ENCODE measurements around the gene HTT-AS. TPM values are rescaled to one million over a fixed set of nuclear protein-coding genes. Genes with fewer than 3 reads are reported as not detected.

Gene HTT-AS
- total RNA-seq, 4 donors from 2014 or later: not detected

DNA sequence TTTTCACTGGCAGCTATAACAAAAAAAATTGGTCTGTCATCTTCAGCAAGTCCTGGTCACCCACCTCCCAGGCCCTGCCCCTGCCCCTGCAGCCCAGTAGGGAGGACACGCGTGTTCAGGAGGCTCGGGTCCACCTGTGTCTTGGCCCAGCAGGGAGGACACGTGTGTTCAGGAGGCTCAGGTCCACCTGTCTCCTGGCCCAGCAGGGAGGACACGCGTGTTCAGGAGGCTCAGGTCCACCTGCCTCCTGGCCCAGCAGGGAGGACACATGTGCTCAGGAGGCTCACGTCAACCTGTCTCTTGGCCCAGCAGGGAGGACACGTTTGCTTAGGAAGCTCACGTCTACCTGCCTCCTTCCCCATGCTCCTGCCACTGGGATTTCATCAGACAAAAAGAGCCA, 44.9 kb downstream of the HTT-AS start:
- no peak for DNase-seq (ENCODE audit: low spot score in 2 of 2)
- peaks cover 0 to 2% (median 0%) of the 10 kb centered on the region in 3 donors for H3K36me3 ChIP-seq
- no peaks in the 10 kb centered on the region for H3K4me1 ChIP-seq
- no peak overlapping the region for H3K4me3 ChIP-seq
- no peak overlapping the region for H3K27ac ChIP-seq
- no peaks in the 10 kb centered on the region for H3K27me3 ChIP-seq
- TF ChIP-seq POLR2A (IDR thresholded peaks at IDR 0.05): no peak
- no peak for TF ChIP-seq CTCF (IDR thresholded peaks at IDR 0.05)
- no peak for TF ChIP-seq EP300 (IDR thresholded peaks at IDR 0.05)
- no peaks in the 10 kb centered on the region for H3K9me3 ChIP-seq
- WGBS, 2 donors: 90 to 94% methylated on average over 9 of the region's 9 CpGs

DNA sequence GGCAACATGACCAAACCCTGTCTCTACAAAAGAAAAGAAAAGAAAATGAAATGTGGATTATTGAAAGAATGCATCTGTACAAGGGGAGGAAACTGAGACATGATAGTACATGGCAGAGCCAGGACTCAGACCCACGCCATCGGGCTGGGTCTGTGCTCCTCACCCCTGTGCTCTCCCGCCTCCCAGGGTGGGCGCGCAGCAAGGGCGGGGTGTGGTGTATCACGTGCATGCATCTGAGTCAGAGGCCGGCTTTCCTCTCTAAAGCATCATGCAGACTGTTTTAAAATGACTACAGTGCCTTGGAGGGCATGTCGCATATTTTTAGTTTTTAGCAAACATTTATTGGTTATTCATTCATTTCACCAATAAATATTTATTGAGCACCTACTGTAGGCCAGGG, 47.8 kb downstream of the HTT-AS start:
- Histone ChIP-seq H3K27me3 (no peaks in the 10 kb centered on the region), H3K27ac (no peak overlapping the region), H3K36me3 (peaks cover 0 to 7% (median 2%) of the 10 kb centered on the region in 3 donors), H3K9me3 (no peaks in the 10 kb centered on the region), H3K4me1 (no peaks in the 10 kb centered on the region), H3K4me3 (no peak overlapping the region)
- 84 to 91% methylated on average over 9 of the region's 9 CpGs for WGBS, 2 donors
- no peak for DNase-seq (ENCODE audit: low spot score in 2 of 2)
- no peak for TF ChIP-seq CTCF (IDR thresholded peaks at IDR 0.05)
- TF ChIP-seq POLR2A (IDR thresholded peaks at IDR 0.05): no peak
- no peak for TF ChIP-seq EP300 (IDR thresholded peaks at IDR 0.05)

DNA sequence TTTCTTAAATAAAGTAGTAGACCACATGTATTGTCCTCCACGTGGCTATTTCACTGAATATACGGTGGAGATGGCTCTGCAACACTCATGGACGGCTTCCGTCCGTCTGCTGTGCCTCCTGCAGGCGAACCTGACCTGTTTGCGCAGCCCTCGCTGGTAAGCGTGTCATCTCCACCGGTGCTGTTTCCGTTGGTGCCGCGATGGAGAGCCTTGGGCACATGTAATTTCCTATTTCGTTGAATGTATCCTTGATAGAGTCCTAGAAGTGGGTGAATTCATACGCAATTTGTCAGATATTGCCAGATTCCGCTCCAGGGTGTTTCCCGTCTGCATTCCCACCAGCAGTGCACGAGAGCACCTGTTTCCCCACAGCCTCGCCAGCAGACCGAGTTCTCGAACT, 48.5 kb downstream of the HTT-AS start:
- no peaks in the 10 kb centered on the region for H3K9me3 ChIP-seq
- TF ChIP-seq EP300 (IDR thresholded peaks at IDR 0.05): no peak
- TF ChIP-seq POLR2A (IDR thresholded peaks at IDR 0.05): no peak
- TF ChIP-seq CTCF (IDR thresholded peaks at IDR 0.05): no peak
- H3K4me3 ChIP-seq: no peak overlapping the region
- WGBS, 2 donors: 94 to 95% methylated on average over 21 of the region's 21 CpGs
- H3K4me1 ChIP-seq: no peaks in the 10 kb centered on the region
- H3K27me3 ChIP-seq: no peaks in the 10 kb centered on the region
- H3K27ac ChIP-seq: no peak overlapping the region
- no peak for DNase-seq (ENCODE audit: low spot score in 2 of 2)
- peaks cover 0 to 7% (median 2%) of the 10 kb centered on the region in 3 donors for H3K36me3 ChIP-seq

- no peak overlapping the region for H3K27ac ChIP-seq
- no peaks in the 10 kb centered on the region for H3K9me3 ChIP-seq
- peaks cover 0 to 7% (median 0%) of the 10 kb centered on the region in 3 donors for H3K36me3 ChIP-seq
- H3K4me3 ChIP-seq: no peak overlapping the region
- DNase-seq (ENCODE audit: low spot score in 2 of 2): no peak
- no peak for TF ChIP-seq POLR2A (IDR thresholded peaks at IDR 0.05)
- no peak for TF ChIP-seq CTCF (IDR thresholded peaks at IDR 0.05)
- no peak for TF ChIP-seq EP300 (IDR thresholded peaks at IDR 0.05)
- WGBS, 2 donors: 66 to 77% methylated on average over 3 of the region's 3 CpGs
- no peaks in the 10 kb centered on the region for H3K27me3 ChIP-seq
- no peaks in the 10 kb centered on the region for H3K4me1 ChIP-seq
Measured at GRCh38 chr4:3022651-3023050, 51.7 kb downstream of the HTT-AS start.

- Histone ChIP-seq H3K27ac (no peak overlapping the region), H3K4me1 (no peaks in the 10 kb centered on the region), H3K9me3 (no peaks in the 10 kb centered on the region), H3K4me3 (no peak overlapping the region), H3K36me3 (peaks cover 0 to 7% (median 0%) of the 10 kb centered on the region in 3 donors), H3K27me3 (no peaks in the 10 kb centered on the region)
- DNase-seq (ENCODE audit: low spot score in 2 of 2): no peak
- TF ChIP-seq POLR2A (IDR thresholded peaks at IDR 0.05): no peak
- no peak for TF ChIP-seq CTCF (IDR thresholded peaks at IDR 0.05)
- TF ChIP-seq EP300 (IDR thresholded peaks at IDR 0.05): no peak
- WGBS, 2 donors: 57 to 64% methylated on average over 8 of the region's 8 CpGs
Measured at GRCh38 chr4:3022112-3022511, 52.2 kb downstream of the HTT-AS start.

Measured in tibial nerve (tissue), 4 donors.